Esophagus squamous epithelium (tissue), 5 donors: ENCODE data around the gene UAP1L1. TPM values are rescaled to one million over a fixed set of nuclear protein-coding genes. Genes with fewer than 3 reads are reported as not detected.

ENCODE experiments used
- DNase-seq: peaks from one replicate; lab custom pipeline; 2025; lab: John Stamatoyannopoulos, UW
- H3K27ac ChIP-seq, 4 donors: fragments of 200-600 bp; sonication (generic); one replicate each; pipeline ENCODE4 v1.5.1; 2016 to 2019; ENCODE audit warnings: mild to moderate bottlenecking in 1 of 4
- H3K27me3 ChIP-seq, 4 donors: fragments of 200-600 bp; sonication (generic); 1 replicate in 3 of 4; 2 replicates in 1 of 4; pipeline versions ENCODE4 v1.5.1 to v1.6.0; 2017 to 2021; ENCODE audit warnings: antibody characterized with exemption in 1 of 4
- H3K36me3 ChIP-seq, 3 donors: fragments of 200-600 bp; sonication (generic); one replicate each; pipeline ENCODE4 v1.5.1; 2016 to 2019
- H3K4me1 ChIP-seq, 3 donors: fragments of 200-600 bp; sonication (generic); one replicate each; pipeline ENCODE4 v1.5.1; 2017 to 2019
- H3K4me3 ChIP-seq, 4 donors: fragments of 200-600 bp; sonication (generic); 1 replicate in 3 of 4; 2 replicates in 1 of 4; pipeline ENCODE4 v1.5.1; 2016 to 2019; ENCODE audit warnings: mild to moderate bottlenecking in 2 of 4, moderate library complexity in 1 of 4
- H3K9me3 ChIP-seq, 3 donors: fragments of 200-600 bp; sonication (generic); one replicate each; pipeline ENCODE4 v1.5.1; 2016 to 2019
- POLR2A ChIP-seq, 4 donors: fragments of 450-650 bp; IDR thresholded peaks; one replicate each; pipeline ENCODE4 v1.6.1; 2017; ENCODE audit warnings: antibody characterized with exemption in 4 of 4, mild to moderate bottlenecking in 4 of 4, moderate library complexity in 3 of 4
- WGBS, 2 donors: methylation state at CpG; one replicate each; pipeline ENCODE4 v1.1.5; 2018; 5-methylcytosine and 5-hydroxymethylcytosine counted together
- intact Hi-C: fragments of 100-400 bp; cut with DNase I; formaldehyde crosslinking; loops from one replicate; pipeline ENCODE4 v1.15.0; 2022
- total RNA-seq, 4 donors: library from RNA; depleted of rRNA; stranded (reverse); fragments of >200 nt; gene quantifications; one replicate each; pipeline ENCODE4 v1.1.0, GENCODE V29; 2016
- TF ChIP-seq, protein P1 (sequence below), 6 experiments: fragments of 450-650 bp in 4 of 6; fragments of 200-600 bp in 2 of 6; sonication (generic) in 2 of 6; IDR thresholded peaks; one replicate each; pipeline ENCODE4 v1.5.1; 2016 to 2019; ENCODE audit warnings: antibody characterized with exemption in 6 of 6, mild to moderate bottlenecking in 4 of 6, moderate library complexity in 4 of 6
- donor health status: DM: yes; HTN: yes; CAD: no.

The UAP1L1 gene
- total RNA-seq, 4 donors from 2014 or later: 2.2 to 4.7 (median 3.7) TPM

DNA sequence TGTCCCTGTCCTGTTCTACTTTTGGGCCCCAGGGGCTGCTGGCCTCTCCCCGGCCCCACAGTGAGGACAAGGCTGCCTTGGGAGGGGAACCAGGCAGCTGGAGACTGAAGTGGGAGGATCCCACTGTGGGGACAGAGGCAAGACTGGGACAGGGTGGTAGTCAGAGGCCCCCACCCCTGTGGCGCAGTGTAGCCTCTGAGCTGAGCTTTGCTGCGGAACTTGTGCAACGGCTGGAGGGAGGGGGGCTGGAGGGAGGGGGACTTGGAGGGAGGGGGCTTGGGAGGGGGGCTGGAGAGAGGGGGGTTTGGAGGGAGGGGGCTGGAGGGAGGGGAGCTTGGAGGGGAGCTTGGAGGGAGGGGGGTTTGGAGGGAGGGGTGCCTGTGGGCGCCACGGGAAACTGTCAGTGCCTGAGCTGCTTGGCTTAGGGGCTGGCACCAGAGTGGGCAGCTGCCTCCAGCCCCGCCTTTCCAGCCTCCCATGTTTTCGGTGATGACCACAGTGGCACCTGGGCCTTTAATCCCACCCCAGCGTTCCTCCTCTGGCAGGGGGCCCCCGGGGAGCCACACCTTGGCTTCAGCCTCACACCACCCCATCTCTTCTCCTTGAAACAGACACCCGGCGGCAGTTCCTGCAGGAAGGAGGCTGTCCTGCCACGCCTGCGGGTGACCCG is 43.1 kb upstream of the UAP1L1 start:
- Histone ChIP-seq H3K4me1 (peaks cover 18 to 43% (median 26%) of the 10 kb centered on the region in 3 donors), H3K27me3 (peaks cover 0 to 11% (median 0%) of the 10 kb centered on the region in 4 donors), H3K27ac (peak overlapping the region in 2 of 4 donors; percentile 54 to 64), H3K4me3 (peak overlapping the region in 2 of 4 donors; percentile 5 to 40), H3K36me3 (peaks cover 0 to 6% (median 0%) of the 10 kb centered on the region in 3 donors), H3K9me3 (no peaks in the 10 kb centered on the region)
- WGBS, 2 donors: 13 to 20% methylated on average over 2 to 11 of the region's 15 CpGs
- DNase-seq: no peak
- TF ChIP-seq, protein P1, sequence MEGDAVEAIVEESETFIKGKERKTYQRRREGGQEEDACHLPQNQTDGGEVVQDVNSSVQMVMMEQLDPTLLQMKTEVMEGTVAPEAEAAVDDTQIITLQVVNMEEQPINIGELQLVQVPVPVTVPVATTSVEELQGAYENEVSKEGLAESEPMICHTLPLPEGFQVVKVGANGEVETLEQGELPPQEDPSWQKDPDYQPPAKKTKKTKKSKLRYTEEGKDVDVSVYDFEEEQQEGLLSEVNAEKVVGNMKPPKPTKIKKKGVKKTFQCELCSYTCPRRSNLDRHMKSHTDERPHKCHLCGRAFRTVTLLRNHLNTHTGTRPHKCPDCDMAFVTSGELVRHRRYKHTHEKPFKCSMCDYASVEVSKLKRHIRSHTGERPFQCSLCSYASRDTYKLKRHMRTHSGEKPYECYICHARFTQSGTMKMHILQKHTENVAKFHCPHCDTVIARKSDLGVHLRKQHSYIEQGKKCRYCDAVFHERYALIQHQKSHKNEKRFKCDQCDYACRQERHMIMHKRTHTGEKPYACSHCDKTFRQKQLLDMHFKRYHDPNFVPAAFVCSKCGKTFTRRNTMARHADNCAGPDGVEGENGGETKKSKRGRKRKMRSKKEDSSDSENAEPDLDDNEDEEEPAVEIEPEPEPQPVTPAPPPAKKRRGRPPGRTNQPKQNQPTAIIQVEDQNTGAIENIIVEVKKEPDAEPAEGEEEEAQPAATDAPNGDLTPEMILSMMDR (IDR thresholded peaks at IDR 0.05): no peak
- no peak for TF ChIP-seq POLR2A (IDR thresholded peaks at IDR 0.05)
- intact Hi-C loops: loop anchor here (5.0 kb wide), 1 partner anchor 252 kb away; no protein-coding TSS in a partner anchor

DNA sequence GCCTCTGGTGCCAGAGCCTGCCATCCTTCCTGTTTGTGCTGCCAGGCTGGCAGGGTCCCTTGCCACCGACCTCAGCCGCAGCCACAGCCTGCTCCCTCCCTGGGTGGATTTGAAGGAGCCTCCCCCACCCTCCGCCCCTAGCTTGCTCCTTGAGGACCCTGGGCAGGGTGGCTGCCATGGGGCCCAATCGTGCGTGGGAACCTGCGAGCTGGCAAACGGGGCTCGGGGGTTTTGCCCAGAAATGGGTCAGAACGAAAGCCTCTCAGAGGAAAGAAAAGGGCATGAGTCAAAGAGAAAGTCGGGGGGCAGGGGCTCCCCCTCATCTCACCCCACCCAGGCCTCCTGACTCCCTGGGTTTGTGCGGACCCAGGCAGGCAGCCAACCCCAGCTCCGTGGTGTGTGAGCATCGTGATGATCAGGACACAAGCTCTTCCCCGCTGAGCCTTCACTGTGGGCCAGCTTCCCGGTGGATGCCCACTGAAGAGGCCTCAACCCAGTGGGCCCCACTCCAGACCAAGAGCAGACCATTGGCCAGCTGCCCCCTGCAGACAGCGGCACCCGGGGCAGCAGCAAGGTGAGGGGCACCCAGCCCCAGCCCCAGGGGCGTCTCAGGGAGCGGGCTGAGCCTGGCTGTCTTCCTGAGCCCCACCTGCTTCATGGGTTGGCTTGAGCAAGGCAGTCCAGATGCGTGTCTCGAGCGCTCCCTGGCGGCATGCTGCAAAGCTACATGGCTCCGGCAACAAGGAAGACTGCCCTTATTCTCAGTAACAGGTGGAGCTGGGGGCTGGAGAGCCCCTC is 42.4 kb upstream of the UAP1L1 start:
- Histone ChIP-seq H3K27ac (peak overlapping the region in 2 of 4 donors; percentile 54 to 64), H3K4me1 (peaks cover 14 to 36% (median 24%) of the 10 kb centered on the region in 3 donors), H3K4me3 (peak overlapping the region in 2 of 4 donors; percentile 5 to 26), H3K9me3 (no peaks in the 10 kb centered on the region), H3K27me3 (peaks cover 0 to 11% (median 0%) of the 10 kb centered on the region in 4 donors), H3K36me3 (peaks cover 0 to 14% (median 5%) of the 10 kb centered on the region in 3 donors)
- WGBS, 2 donors: 0 to 7% methylated on average over 2 to 3 of the region's 24 CpGs
- intact Hi-C loops: loop anchor here (5.0 kb wide), 1 partner anchor 253 kb away; no protein-coding TSS in a partner anchor
- no peak for DNase-seq
- TF ChIP-seq, protein P1 (IDR thresholded peaks at IDR 0.05): peak; percentile 84 to 93 (median 91)
- TF ChIP-seq POLR2A (IDR thresholded peaks at IDR 0.05): no peak

DNA sequence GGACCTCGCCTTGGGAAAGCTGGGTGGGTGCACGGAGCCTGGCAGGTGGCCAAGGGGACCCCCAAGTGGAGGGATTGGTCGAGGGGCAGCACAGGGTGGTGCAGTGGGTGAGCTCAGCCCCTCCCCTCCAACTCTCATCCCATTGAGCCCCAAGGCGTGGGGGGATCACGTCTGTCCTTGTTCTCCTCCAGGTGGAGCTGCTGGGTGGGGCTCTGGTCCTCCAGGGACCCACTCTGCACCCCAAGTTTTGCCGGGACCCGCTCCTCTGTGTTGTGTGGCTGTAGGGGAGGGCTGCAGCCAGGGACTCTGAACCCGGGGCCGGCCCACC is 41.8 kb upstream of the UAP1L1 start:
- intact Hi-C loops: no loop called here
- peak overlapping the region in 1 of 4 donors; percentile 54 for H3K27ac ChIP-seq

DNA sequence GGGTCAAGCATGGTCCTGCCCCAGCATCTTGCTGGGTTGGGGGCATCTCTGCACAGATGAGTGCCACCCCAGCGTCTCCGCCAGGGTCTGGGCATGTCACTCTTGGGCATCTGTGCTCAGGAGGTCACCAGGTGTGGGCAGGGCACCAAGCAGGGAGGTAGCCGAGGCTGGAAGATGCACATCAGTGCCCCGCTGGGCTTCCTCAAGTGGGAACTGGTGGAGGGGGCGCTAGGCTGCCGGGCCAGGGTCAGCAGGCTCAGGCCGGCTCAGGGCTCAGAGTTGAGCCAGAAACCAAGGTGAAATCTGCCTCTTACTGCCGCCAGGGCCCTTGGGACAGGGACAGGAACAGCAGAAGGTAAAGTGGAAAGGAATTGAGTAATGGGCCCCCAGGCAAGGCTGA is 41.4 kb upstream of the UAP1L1 start:
- Histone ChIP-seq H3K27ac (no peak overlapping the region), H3K36me3 (peaks cover 0 to 23% (median 5%) of the 10 kb centered on the region in 3 donors), H3K4me1 (peaks cover 14 to 36% (median 15%) of the 10 kb centered on the region in 3 donors), H3K27me3 (peaks cover 0 to 11% (median 0%) of the 10 kb centered on the region in 4 donors), H3K4me3 (no peak overlapping the region), H3K9me3 (no peaks in the 10 kb centered on the region)
- DNase-seq: no peak
- WGBS, 2 donors: no CpG with 5 or more reads among the region's 8 CpGs
- TF ChIP-seq, protein P1 (IDR thresholded peaks at IDR 0.05): no peak
- no peak for TF ChIP-seq POLR2A (IDR thresholded peaks at IDR 0.05)
- intact Hi-C loops: no loop called here

More for the DNA sequence above, 41.8 kb upstream of the UAP1L1 start:
- Histone ChIP-seq H3K27me3 (peaks cover 0 to 11% (median 0%) of the 10 kb centered on the region in 4 donors), H3K9me3 (no peaks in the 10 kb centered on the region), H3K36me3 (peaks cover 0 to 19% (median 5%) of the 10 kb centered on the region in 3 donors), H3K4me1 (peaks cover 14 to 36% (median 20%) of the 10 kb centered on the region in 3 donors), H3K4me3 (peak overlapping the region in 1 of 4 donors; percentile 26)
- no peak for DNase-seq
- TF ChIP-seq, protein P1 (IDR thresholded peaks at IDR 0.05): no peak
- TF ChIP-seq POLR2A (IDR thresholded peaks at IDR 0.05): no peak
- 0% methylated on average over 3 of the region's 9 CpGs for WGBS, 2 donors
